GM12878 (cell line): ENCODE results near the gene BRAT1. TPM values are rescaled to one million over a fixed set of nuclear protein-coding genes. Genes with fewer than 3 reads are reported as not detected.

Experiments used
- BHLHE40 ChIP-seq, 2 experiments: fragments of 450-650 bp in 1 of 2; IDR thresholded peaks; 2 replicates each; pipeline ENCODE4 v1.6.1; 2011 to 2017; ENCODE audit warnings: low read depth in 2 of 2, borderline replicate concordance in 1 of 2, improper control_type of control experiment in 1 of 2, low read length in 1 of 2, mild to moderate bottlenecking in 1 of 2
- CHD1 ChIP-seq: IDR thresholded peaks from 2 replicates; pipeline ENCODE4 v1.6.1; 2012; ENCODE audit warnings: low read depth, low read length, improper control_type of control experiment
- ESRRA ChIP-seq: IDR thresholded peaks from 2 replicates; pipeline ENCODE4 v1.6.1; 2012; ENCODE audit warnings: mild to moderate bottlenecking, low read length, improper control_type of control experiment
- IKZF1 ChIP-seq: fragments of 450-650 bp; conservative IDR thresholded peaks from 2 replicates; pipeline ENCODE4 v1.6.1; 2017; ENCODE audit warnings: antibody characterized with exemption, mild to moderate bottlenecking
- KAT2A ChIP-seq: conservative IDR thresholded peaks from 2 replicates; pipeline ENCODE4 v1.6.1; 2011; ENCODE audit warnings: low read depth, low read length; ENCODE audit not compliant: control insufficient read depth
- NFIC ChIP-seq: IDR thresholded peaks from 2 replicates; pipeline ENCODE4 v1.6.1; 2012; ENCODE audit warnings: low read depth, mild to moderate bottlenecking, inconsistent platforms, low read length, moderate library complexity
- NRF1 ChIP-seq: conservative IDR thresholded peaks from 2 replicates; pipeline ENCODE4 v1.6.1; 2011; ENCODE audit warnings: mild to moderate bottlenecking, low read depth, low read length, improper control_type of control experiment
- PAX5 ChIP-seq: IDR thresholded peaks from 2 replicates; pipeline ENCODE4 v1.6.1; 2011; ENCODE audit warnings: low read depth, low read length, borderline replicate concordance
- POLR2A ChIP-seq: IDR thresholded peaks from 2 replicates; pipeline ENCODE4 v1.6.1; 2011; ENCODE audit warnings: low read depth, mild to moderate bottlenecking, low read length
- POLR2AphosphoS5 ChIP-seq: IDR thresholded peaks from 2 replicates; pipeline ENCODE4 v1.6.1; 2011; ENCODE audit warnings: mild to moderate bottlenecking, low read length, inconsistent platforms
- RB1 ChIP-seq: fragments of 450-650 bp; formaldehyde crosslinking; IDR thresholded peaks from 2 replicates; pipeline ENCODE4 v1.6.1; 2017; ENCODE audit warnings: mild to moderate bottlenecking, borderline replicate concordance
- RFX5 ChIP-seq: IDR thresholded peaks from 2 replicates; pipeline ENCODE4 v1.6.1; 2011; ENCODE audit warnings: low read depth, low read length, improper control_type of control experiment
- SMARCA5 ChIP-seq: fragments of 450-650 bp; IDR thresholded peaks from 2 replicates; pipeline ENCODE4 v1.6.1; 2017; ENCODE audit warnings: mild to moderate bottlenecking
- ZNF207 ChIP-seq: fragments of 450-650 bp; IDR thresholded peaks from 2 replicates; pipeline ENCODE4 v1.6.1; 2014; ENCODE audit warnings: antibody characterized with exemption, mild to moderate bottlenecking, borderline replicate concordance
- polyA plus RNA-seq, 11 experiments: library from polyadenylated mRNA; depleted of rRNA in 4 of 11; unstranded in 6 of 11; stranded (reverse) in 5 of 11; fragments of >200 nt; fragmentation: Nextera tagmentation in 4 of 11; fragmentation: Illumina TruSeq in 1 of 11; extraction: Ambion mirVana in 4 of 11; extraction: Trizol in 1 of 11; gene quantifications; 1 replicate in 1 of 11; 2 replicates in 10 of 11; pipeline versions ENCODE4 v1.2.1 to v1.2.3, GENCODE V29; 2011 to 2016; ENCODE audit warnings: inconsistent platforms in 2 of 11, missing spikeins in 2 of 11, low read depth in 1 of 11
- total RNA-seq, 4 experiments: library from RNA; depleted of rRNA in 3 of 4; stranded (reverse); fragments of >200 nt in 3 of 4; fragmentation: Illumina TruSeq in 1 of 4; extraction: Trizol in 1 of 4; gene quantifications; 2 replicates each; pipeline versions ENCODE4 v1.2.1 to v1.2.3, GENCODE V29; 2013 to 2021
- TF ChIP-seq, protein P1 (sequence below): fragments of 450-650 bp; IDR thresholded peaks from 2 replicates; pipeline ENCODE4 v1.6.1; 2017; ENCODE audit warnings: mild to moderate bottlenecking, moderate library complexity
- TF ChIP-seq, protein P2 (sequence below): IDR thresholded peaks from 2 replicates; pipeline ENCODE4 v1.6.1; 2012; ENCODE audit warnings: low read depth, low read length, improper control_type of control experiment
- TF ChIP-seq, protein P3 (sequence below): IDR thresholded peaks from 2 replicates; pipeline ENCODE4 v1.6.1; 2012; ENCODE audit warnings: low read depth, low read length, improper control_type of control experiment
- TF ChIP-seq, protein P4 (sequence below): fragments of 150-350 bp; IDR thresholded peaks from 2 replicates; pipeline ENCODE4 v1.6.1; 2014; ENCODE audit warnings: mild to moderate bottlenecking, low read depth, low read length
- TF ChIP-seq, protein P5 (sequence below): IDR thresholded peaks from 2 replicates; pipeline ENCODE4 v1.6.1; 2012; ENCODE audit warnings: low read depth, low read length, improper control_type of control experiment

Gene BRAT1
- total and polyA plus RNA-seq, 10 of the 15 experiments (the other 5 are each of a cell fraction or from before 2014, with no cell fraction given) = 0.13 to 53.3 (median 16.0) TPM

DNA sequence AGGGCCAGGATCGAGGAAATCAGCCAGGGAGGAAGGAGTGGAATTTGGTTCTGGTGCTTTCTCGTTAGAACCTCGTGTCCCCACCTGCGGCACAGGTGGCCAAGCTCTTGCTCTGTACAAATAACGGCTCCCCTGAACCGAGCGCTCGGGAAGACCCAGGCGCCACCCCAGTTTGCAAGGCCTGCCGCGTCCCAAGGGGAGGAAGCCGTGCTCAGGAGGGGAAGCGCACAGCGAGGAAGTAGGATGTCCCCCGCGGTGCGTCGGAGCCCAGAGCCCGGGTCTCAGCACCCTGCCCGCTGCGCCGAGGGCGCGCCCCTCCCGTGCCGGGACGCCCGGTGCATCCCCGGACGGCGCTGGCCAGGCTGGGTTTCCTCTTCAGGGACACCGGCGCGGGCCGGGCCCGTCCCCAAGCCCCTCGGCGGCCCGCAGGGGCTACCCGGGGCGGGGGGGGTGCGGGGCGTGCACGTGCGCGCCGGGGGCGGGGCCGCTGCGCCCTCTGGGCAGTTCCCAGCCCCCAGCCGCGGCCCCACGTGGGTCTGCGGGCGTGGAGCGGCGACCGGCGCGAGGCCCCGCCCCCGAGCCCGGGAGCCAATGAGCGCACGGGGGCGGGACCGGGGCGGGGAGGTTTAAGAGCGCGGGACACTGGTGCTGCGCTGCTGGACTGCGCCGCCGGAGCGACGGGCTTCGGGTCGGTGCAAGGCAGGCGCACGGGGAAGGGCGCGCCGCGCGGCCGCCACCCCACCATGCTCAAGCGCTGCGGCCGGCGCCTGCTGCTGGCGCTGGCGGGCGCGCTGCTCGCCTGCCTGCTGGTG, 36.0 kb downstream of the BRAT1 start, which contains the start of gene LFNG (continued):
- TF ChIP-seq, protein P1, sequence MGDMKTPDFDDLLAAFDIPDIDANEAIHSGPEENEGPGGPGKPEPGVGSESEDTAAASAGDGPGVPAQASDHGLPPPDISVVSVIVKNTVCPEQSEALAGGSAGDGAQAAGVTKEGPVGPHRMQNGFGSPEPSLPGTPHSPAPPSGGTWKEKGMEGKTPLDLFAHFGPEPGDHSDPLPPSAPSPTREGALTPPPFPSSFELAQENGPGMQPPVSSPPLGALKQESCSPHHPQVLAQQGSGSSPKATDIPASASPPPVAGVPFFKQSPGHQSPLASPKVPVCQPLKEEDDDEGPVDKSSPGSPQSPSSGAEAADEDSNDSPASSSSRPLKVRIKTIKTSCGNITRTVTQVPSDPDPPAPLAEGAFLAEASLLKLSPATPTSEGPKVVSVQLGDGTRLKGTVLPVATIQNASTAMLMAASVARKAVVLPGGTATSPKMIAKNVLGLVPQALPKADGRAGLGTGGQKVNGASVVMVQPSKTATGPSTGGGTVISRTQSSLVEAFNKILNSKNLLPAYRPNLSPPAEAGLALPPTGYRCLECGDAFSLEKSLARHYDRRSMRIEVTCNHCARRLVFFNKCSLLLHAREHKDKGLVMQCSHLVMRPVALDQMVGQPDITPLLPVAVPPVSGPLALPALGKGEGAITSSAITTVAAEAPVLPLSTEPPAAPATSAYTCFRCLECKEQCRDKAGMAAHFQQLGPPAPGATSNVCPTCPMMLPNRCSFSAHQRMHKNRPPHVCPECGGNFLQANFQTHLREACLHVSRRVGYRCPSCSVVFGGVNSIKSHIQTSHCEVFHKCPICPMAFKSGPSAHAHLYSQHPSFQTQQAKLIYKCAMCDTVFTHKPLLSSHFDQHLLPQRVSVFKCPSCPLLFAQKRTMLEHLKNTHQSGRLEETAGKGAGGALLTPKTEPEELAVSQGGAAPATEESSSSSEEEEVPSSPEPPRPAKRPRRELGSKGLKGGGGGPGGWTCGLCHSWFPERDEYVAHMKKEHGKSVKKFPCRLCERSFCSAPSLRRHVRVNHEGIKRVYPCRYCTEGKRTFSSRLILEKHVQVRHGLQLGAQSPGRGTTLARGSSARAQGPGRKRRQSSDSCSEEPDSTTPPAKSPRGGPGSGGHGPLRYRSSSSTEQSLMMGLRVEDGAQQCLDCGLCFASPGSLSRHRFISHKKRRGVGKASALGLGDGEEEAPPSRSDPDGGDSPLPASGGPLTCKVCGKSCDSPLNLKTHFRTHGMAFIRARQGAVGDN = 0 out of 2 replicates have a peak, but pooled peaks have one; percentile 20
- peak; percentile 83 to 96; a peak in 3 of 4 replicates for TF ChIP-seq BHLHE40 (IDR thresholded peaks at IDR 0.05; ENCODE audit: borderline replicate concordance in 1 of 2, low read depth in 2 of 2, low read length in 1 of 2)
- TF ChIP-seq NFIC = no peak
- no peak for TF ChIP-seq KAT2A
- TF ChIP-seq IKZF1 = peak; percentile 46
- TF ChIP-seq SMARCA5 = peak; percentile 14; the same call in 1 of the 2 replicates
- peak; percentile 81 for TF ChIP-seq POLR2A
- TF ChIP-seq, protein P2, sequence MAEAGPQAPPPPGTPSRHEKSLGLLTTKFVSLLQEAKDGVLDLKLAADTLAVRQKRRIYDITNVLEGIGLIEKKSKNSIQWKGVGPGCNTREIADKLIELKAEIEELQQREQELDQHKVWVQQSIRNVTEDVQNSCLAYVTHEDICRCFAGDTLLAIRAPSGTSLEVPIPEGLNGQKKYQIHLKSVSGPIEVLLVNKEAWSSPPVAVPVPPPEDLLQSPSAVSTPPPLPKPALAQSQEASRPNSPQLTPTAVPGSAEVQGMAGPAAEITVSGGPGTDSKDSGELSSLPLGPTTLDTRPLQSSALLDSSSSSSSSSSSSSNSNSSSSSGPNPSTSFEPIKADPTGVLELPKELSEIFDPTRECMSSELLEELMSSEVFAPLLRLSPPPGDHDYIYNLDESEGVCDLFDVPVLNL = 0 out of 2 replicates have a peak, but pooled peaks have one; percentile 46
- no peak for TF ChIP-seq RFX5
- no peak for TF ChIP-seq ESRRA
- peak; percentile 31; the same call in 1 of the 2 replicates for TF ChIP-seq NRF1
- no peak for TF ChIP-seq PAX5
- peak; percentile 60; the same call in 1 of the 2 replicates for TF ChIP-seq POLR2AphosphoS5
- peak; percentile 44; the same call in 1 of the 2 replicates for TF ChIP-seq RB1
- TF ChIP-seq, protein P3, sequence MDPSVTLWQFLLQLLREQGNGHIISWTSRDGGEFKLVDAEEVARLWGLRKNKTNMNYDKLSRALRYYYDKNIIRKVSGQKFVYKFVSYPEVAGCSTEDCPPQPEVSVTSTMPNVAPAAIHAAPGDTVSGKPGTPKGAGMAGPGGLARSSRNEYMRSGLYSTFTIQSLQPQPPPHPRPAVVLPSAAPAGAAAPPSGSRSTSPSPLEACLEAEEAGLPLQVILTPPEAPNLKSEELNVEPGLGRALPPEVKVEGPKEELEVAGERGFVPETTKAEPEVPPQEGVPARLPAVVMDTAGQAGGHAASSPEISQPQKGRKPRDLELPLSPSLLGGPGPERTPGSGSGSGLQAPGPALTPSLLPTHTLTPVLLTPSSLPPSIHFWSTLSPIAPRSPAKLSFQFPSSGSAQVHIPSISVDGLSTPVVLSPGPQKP = no peak
- TF ChIP-seq CHD1 = no peak
- TF ChIP-seq ZNF207 = no peak
- TF ChIP-seq, protein P4, sequence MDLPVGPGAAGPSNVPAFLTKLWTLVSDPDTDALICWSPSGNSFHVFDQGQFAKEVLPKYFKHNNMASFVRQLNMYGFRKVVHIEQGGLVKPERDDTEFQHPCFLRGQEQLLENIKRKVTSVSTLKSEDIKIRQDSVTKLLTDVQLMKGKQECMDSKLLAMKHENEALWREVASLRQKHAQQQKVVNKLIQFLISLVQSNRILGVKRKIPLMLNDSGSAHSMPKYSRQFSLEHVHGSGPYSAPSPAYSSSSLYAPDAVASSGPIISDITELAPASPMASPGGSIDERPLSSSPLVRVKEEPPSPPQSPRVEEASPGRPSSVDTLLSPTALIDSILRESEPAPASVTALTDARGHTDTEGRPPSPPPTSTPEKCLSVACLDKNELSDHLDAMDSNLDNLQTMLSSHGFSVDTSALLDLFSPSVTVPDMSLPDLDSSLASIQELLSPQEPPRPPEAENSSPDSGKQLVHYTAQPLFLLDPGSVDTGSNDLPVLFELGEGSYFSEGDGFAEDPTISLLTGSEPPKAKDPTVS = no peak
- TF ChIP-seq, protein P5, sequence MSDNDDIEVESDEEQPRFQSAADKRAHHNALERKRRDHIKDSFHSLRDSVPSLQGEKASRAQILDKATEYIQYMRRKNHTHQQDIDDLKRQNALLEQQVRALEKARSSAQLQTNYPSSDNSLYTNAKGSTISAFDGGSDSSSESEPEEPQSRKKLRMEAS = no peak
